Measurements from ENCODE around the gene ACTA1. TPM values are rescaled to one million over a fixed set of nuclear protein-coding genes. Genes with fewer than 3 reads are reported as not detected.

The ACTA1 gene
- total RNA-seq, 1 donor from 2014 or later, result 7,565 TPM

DNA sequence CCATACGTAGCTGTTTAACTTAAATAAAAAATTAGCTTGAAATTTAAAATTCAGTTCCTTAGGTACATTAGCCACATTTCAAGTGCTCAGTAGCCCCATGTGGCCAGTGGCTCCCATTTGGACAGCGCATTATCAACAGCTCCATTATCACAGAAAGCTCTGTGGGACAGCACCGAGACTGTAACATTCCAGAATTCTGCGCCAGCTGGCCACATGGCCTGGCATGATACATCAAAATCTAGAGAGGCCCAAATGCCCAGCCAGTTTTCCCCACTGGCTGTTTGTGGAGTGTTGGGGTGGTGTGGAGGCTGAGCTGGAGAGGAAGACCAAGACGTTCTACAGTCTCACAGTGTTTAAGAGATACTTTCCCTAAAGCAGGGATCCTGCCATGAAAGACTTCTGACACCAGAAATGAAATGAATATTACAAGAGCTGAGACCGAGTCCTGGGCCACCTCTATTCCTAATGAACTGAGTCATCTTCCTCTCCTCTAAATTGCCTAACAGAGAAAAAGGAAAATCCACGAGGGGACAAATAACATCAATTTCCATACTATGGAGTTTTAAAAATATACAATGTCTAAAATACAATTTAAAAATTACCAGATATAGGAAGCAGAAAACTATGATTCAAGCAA is 27.3 kb upstream of the ACTA1 start:
- Histone ChIP-seq H3K36me3 (peaks cover 100% of the 10 kb centered on the region), H3K4me3 (no peak overlapping the region), H3K27me3 (ENCODE audit: low read depth) (no peaks in the 10 kb centered on the region), H3K9me3 (replicated peaks) (no peaks in the 10 kb centered on the region), H3K27ac (replicated peaks) (peak overlapping the region; percentile 61), H3K4me1 (peaks cover 15% of the 10 kb centered on the region)
- DNase-seq, result peak; percentile 58
- no peak for TF ChIP-seq CTCF (IDR thresholded peaks at IDR 0.05; ENCODE audit: borderline replicate concordance)
- intact Hi-C loops (cut with micrococcal nuclease), result no loop called here

DNA sequence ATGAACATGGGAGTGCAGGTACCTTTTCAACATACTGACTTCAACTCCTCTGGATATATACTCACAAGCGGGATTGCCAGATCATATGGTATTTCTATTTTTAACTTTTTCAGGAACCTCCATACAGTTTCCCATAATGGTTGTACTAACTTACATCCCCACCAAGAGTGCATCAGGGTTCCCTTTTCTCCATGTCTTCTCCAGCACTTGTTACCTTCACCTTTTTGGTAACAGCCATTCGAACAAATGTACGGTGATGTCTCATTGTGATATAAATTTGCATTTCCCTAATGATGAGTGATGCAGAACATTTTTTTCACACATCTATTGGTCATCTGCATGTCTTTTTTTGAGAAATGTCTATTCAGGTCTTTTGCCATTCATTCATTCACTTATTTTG is 25.9 kb upstream of the ACTA1 start:
- intact Hi-C loops (cut with micrococcal nuclease), result no loop called here
- Histone ChIP-seq H3K27me3 (ENCODE audit: low read depth) (no peaks in the 10 kb centered on the region), H3K27ac (replicated peaks) (no peak overlapping the region), H3K9me3 (replicated peaks) (no peaks in the 10 kb centered on the region), H3K36me3 (peaks cover 99% of the 10 kb centered on the region), H3K4me1 (peaks cover 15% of the 10 kb centered on the region), H3K4me3 (no peak overlapping the region)
- DNase-seq, result no peak
- no peak for TF ChIP-seq CTCF (IDR thresholded peaks at IDR 0.05; ENCODE audit: borderline replicate concordance)

DNA sequence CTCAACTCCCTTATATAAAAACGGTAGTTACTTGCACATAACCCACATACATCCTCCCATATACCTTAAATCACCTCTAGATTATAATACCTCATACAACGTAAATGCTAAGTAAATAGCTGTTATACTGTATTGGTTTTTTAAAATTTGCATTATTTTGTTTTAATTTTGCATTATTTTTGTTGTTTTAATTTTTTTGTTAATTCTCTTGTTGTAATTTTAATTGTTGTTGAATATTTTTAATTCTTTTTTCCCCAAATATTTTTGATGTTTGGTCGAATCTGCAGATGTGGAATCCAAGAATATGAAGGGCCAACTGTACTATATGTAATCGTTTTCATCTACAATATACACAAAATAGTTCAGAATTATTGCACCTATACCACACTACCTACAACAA is 23.5 kb upstream of the ACTA1 start:
- DNase-seq, result no peak
- Histone ChIP-seq H3K4me3 (no peak overlapping the region), H3K27ac (replicated peaks) (no peak overlapping the region), H3K36me3 (peaks cover 83% of the 10 kb centered on the region), H3K9me3 (replicated peaks) (no peaks in the 10 kb centered on the region), H3K27me3 (ENCODE audit: low read depth) (no peaks in the 10 kb centered on the region), H3K4me1 (peaks cover 15% of the 10 kb centered on the region)
- intact Hi-C loops (cut with micrococcal nuclease), result no loop called here
- no peak for TF ChIP-seq CTCF (IDR thresholded peaks at IDR 0.05; ENCODE audit: borderline replicate concordance)

GRCh38 chr1:229456016-229456415 is 22.1 kb upstream of the ACTA1 start:
- Histone ChIP-seq H3K9me3 (replicated peaks) (no peaks in the 10 kb centered on the region), H3K36me3 (peaks cover 82% of the 10 kb centered on the region), H3K4me3 (no peak overlapping the region), H3K27me3 (ENCODE audit: low read depth) (no peaks in the 10 kb centered on the region), H3K27ac (replicated peaks) (no peak overlapping the region), H3K4me1 (peaks cover 6% of the 10 kb centered on the region)
- TF ChIP-seq CTCF (IDR thresholded peaks at IDR 0.05; ENCODE audit: borderline replicate concordance), result no peak
- no peak for DNase-seq
- intact Hi-C loops (cut with micrococcal nuclease), result no loop called here

GRCh38 chr1:229454056-229454455 is 20.2 kb upstream of the ACTA1 start:
- Histone ChIP-seq H3K27ac (replicated peaks) (no peak overlapping the region), H3K36me3 (peaks cover 80% of the 10 kb centered on the region), H3K4me3 (no peak overlapping the region), H3K4me1 (peaks cover under 1% of the 10 kb centered on the region), H3K9me3 (replicated peaks) (no peaks in the 10 kb centered on the region), H3K27me3 (ENCODE audit: low read depth) (no peaks in the 10 kb centered on the region)
- intact Hi-C loops (cut with micrococcal nuclease), result no loop called here
- no peak for DNase-seq
- no peak for TF ChIP-seq CTCF (IDR thresholded peaks at IDR 0.05; ENCODE audit: borderline replicate concordance)

All from left ventricle myocardium inferior (tissue), 1 donor.